ENCODE results near the gene RNASE13. TPM values are rescaled to one million over a fixed set of nuclear protein-coding genes. Genes with fewer than 3 reads are reported as not detected.
"Not testable (repeated sequence)": the region's sequence is repeated elsewhere in the genome, so short reads cannot be mapped to it uniquely, and the experiment has no call there.

Gene RNASE13
- total and polyA plus RNA-seq, 8 donors: 0.13 TPM; not detected in 7

GRCh38 chr14:20989787-20990600, 44.6 kb downstream of the RNASE13 start, which contains the start of gene METTL17:
TSS of gene METTL17 (plus strand) at chr14:20989980. CDS start at chr14:20990003, 23 bp downstream.
- peak; percentile 93 for ATAC-seq

GRCh38 chr14:20989471-20989786, 45.2 kb downstream of the RNASE13 start:
- DNase-seq (no peak), ATAC-seq (no peak)
- Histone ChIP-seq H3K27ac (peak overlapping the region; percentile 87 to 88), H3K9me3 (no peaks in the 10 kb centered on the region), H3K4me3 (peak overlapping the region; percentile 68 to 91), H3K36me3 (peaks cover 0 to 28% of the 10 kb centered on the region in 2 donors), H3K4me1 (peaks cover 13 to 54% of the 10 kb centered on the region in 2 donors), H3K27me3 (no peaks in the 10 kb centered on the region)
- no peak for TF ChIP-seq CTCF (IDR thresholded peaks at IDR 0.05)
- intact Hi-C loops (cut with DNase I): no loop called here

More at GRCh38 chr14:20989787-20990600, 44.6 kb downstream of the RNASE13 start, which contains the start of gene METTL17:
- DNase-seq: peak; percentile 91 to 97 (median 92)
- H3K4me3 ChIP-seq: peak within 1 kb of the TSS; percentile 68 to 91
- H3K4me1 ChIP-seq: peaks cover 13 to 54% of the 10 kb centered on the region in 2 donors
- peak within 1 kb of the TSS; percentile 87 to 88 for H3K27ac ChIP-seq
- no peaks in the 10 kb centered on the region for H3K9me3 ChIP-seq
- intact Hi-C loops (cut with DNase I): no loop called here
- no peak for TF ChIP-seq CTCF (IDR thresholded peaks at IDR 0.05)
- H3K36me3 ChIP-seq: peaks cover 0 to 34% of the 10 kb centered on the region in 2 donors
- H3K27me3 ChIP-seq: no peaks in the 10 kb centered on the region

- no peak for DNase-seq
- peaks cover 13 to 54% of the 10 kb centered on the region in 2 donors for H3K4me1 ChIP-seq
Observed at GRCh38 chr14:20988717-20989470, 45.7 kb downstream of the RNASE13 start.

GRCh38 chr14:20986811-20987210, 47.8 kb downstream of the RNASE13 start:
- Histone ChIP-seq H3K36me3 (peaks cover 0 to 2% of the 10 kb centered on the region in 2 donors), H3K4me3 (no peak overlapping the region), H3K9me3 (no peaks in the 10 kb centered on the region), H3K27ac (peak overlapping the region; percentile 43 to 61), H3K4me1 (peaks cover 13 to 52% of the 10 kb centered on the region in 2 donors), H3K27me3 (no peaks in the 10 kb centered on the region)
- TF ChIP-seq CTCF (IDR thresholded peaks at IDR 0.05): no peak
- ATAC-seq: peak; percentile 25
- no peak for DNase-seq
- intact Hi-C loops (cut with DNase I): no loop called here

More at GRCh38 chr14:20988717-20989470, 45.7 kb downstream of the RNASE13 start:
- no peak for ATAC-seq
- Histone ChIP-seq H3K9me3 (no peaks in the 10 kb centered on the region), H3K4me3 (peak overlapping the region; percentile 68 to 91), H3K27ac (peak overlapping the region; percentile 87 to 88), H3K27me3 (no peaks in the 10 kb centered on the region), H3K36me3 (peaks cover 0 to 23% of the 10 kb centered on the region in 2 donors)
- intact Hi-C loops (cut with DNase I): no loop called here
- no peak for TF ChIP-seq CTCF (IDR thresholded peaks at IDR 0.05)

GRCh38 chr14:20985650-20986049, 49.0 kb downstream of the RNASE13 start:
- H3K27me3 ChIP-seq; H3K4me3 ChIP-seq; intact Hi-C loops (cut with DNase I): not testable (repeated sequence)

More at GRCh38 chr14:20985650-20986049, 49.0 kb downstream of the RNASE13 start:
- peaks cover 3 to 40% of the 10 kb centered on the region in 2 donors for H3K4me1 ChIP-seq
- not testable (repeated sequence) for H3K9me3 ChIP-seq, ATAC-seq, H3K36me3 ChIP-seq, DNase-seq
- peak overlapping the region in 1 of 2 donors; percentile 61 for H3K27ac ChIP-seq

Small RNAs within 50 kb of the gene (microRNA-seq; reads per million reads assigned to microRNA genes)
- gene MIR6717: 0 reads per million in 2 donors

Other genes starting within 250 kb of the RNASE13 start
- 1,000 to 10,000 TPM in 1 of 2 donors, 100 to 1,000 TPM in 1; 518 to 1,326 TPM for gene RNASE1, start 232.0 kb downstream of the RNASE13 start, total RNA-seq
- gene RNASE1, start 232.0 kb downstream of the RNASE13 start, polyA plus RNA-seq (ENCODE audit: insufficient read length in 6 of 6): 100 to 1,000 TPM; 293 to 425 (median 369) TPM
- gene RNASE3, start 143.4 kb downstream of the RNASE13 start, total RNA-seq: 1 to 10 TPM in 1 of 2 donors, not detected in 1; 1.1 TPM
- 1 to 10 TPM in 3 of 6 donors, under 1 TPM in 3; 0.33 to 1.9 (median 0.88) TPM for gene RNASE3, start 143.4 kb downstream of the RNASE13 start, polyA plus RNA-seq (ENCODE audit: insufficient read length in 6 of 6)
- 10 to 100 TPM in 1 of 2 donors, 1 to 10 TPM in 1; 3.8 to 30.6 TPM for gene RNASE2, start 79.3 kb downstream of the RNASE13 start, total RNA-seq
- 1 to 10 TPM in 4 of 6 donors, under 1 TPM in 2; 0.78 to 3.2 (median 1.8) TPM for gene RNASE2, start 79.3 kb downstream of the RNASE13 start, polyA plus RNA-seq (ENCODE audit: insufficient read length in 6 of 6)
- 10 to 100 TPM; 38.6 to 61.3 TPM for gene METTL17, start 44.8 kb downstream of the RNASE13 start, total RNA-seq
- 100 to 1,000 TPM in 5 of 6 donors, 10 to 100 TPM in 1; 91.8 to 137 (median 120) TPM for gene METTL17, start 44.8 kb downstream of the RNASE13 start, polyA plus RNA-seq (ENCODE audit: insufficient read length in 6 of 6)
- gene SLC39A2, start 35.5 kb downstream of the RNASE13 start, total RNA-seq: under 1 TPM in 1 of 2 donors, not detected in 1; 0.35 TPM
- under 1 TPM in 5 of 6 donors, not detected in 1; 0.10 to 0.50 (median 0.21) TPM for gene SLC39A2, start 35.5 kb downstream of the RNASE13 start, polyA plus RNA-seq (ENCODE audit: insufficient read length in 6 of 6)
- 10 to 100 TPM; 25.6 to 44.2 TPM for gene NDRG2, start 9.7 kb downstream of the RNASE13 start, total RNA-seq
- 100 to 1,000 TPM; 126 to 158 (median 135) TPM for gene NDRG2, start 9.7 kb downstream of the RNASE13 start, polyA plus RNA-seq (ENCODE audit: insufficient read length in 6 of 6)
- not detected for gene TPPP2, start 4.6 kb downstream of the RNASE13 start, total RNA-seq
- under 1 TPM in 5 of 6 donors, not detected in 1; 0.20 to 0.50 (median 0.22) TPM for gene TPPP2, start 4.6 kb downstream of the RNASE13 start, polyA plus RNA-seq (ENCODE audit: insufficient read length in 6 of 6)
- not detected for gene RNASE7, start 7.6 kb upstream of the RNASE13 start, total RNA-seq
- gene RNASE7, start 7.6 kb upstream of the RNASE13 start, polyA plus RNA-seq (ENCODE audit: insufficient read length in 6 of 6): under 1 TPM in 4 of 6 donors, not detected in 2; 0.14 to 0.24 (median 0.20) TPM
- not detected for gene RNASE8, start 23.0 kb upstream of the RNASE13 start, total RNA-seq
- under 1 TPM in 2 of 6 donors, not detected in 4; 0.21 to 0.31 TPM for gene RNASE8, start 23.0 kb upstream of the RNASE13 start, polyA plus RNA-seq (ENCODE audit: insufficient read length in 6 of 6)
- 10 to 100 TPM; 34.7 to 41.5 TPM for gene ARHGEF40, start 35.5 kb upstream of the RNASE13 start, total RNA-seq
- 10 to 100 TPM; 71.9 to 97.3 (median 82.5) TPM for gene ARHGEF40, start 35.5 kb upstream of the RNASE13 start, polyA plus RNA-seq (ENCODE audit: insufficient read length in 6 of 6)
- 10 to 100 TPM; 33.7 to 40.8 TPM for gene ZNF219, start 63.8 kb upstream of the RNASE13 start, total RNA-seq
- gene ZNF219, start 63.8 kb upstream of the RNASE13 start, polyA plus RNA-seq (ENCODE audit: insufficient read length in 6 of 6): 10 to 100 TPM; 30.5 to 45.4 (median 35.7) TPM
- gene TMEM253, start 66.3 kb upstream of the RNASE13 start, total RNA-seq: under 1 TPM; 0.58 to 0.85 TPM
- 1 to 10 TPM in 2 of 6 donors, under 1 TPM in 4; 0.61 to 1.5 (median 0.86) TPM for gene TMEM253, start 66.3 kb upstream of the RNASE13 start, polyA plus RNA-seq (ENCODE audit: insufficient read length in 6 of 6)
- gene OR5AU1, start 121.3 kb upstream of the RNASE13 start, total RNA-seq: not detected
- under 1 TPM; 0.04 to 0.49 (median 0.07) TPM for gene OR5AU1, start 121.3 kb upstream of the RNASE13 start, polyA plus RNA-seq (ENCODE audit: insufficient read length in 6 of 6)
- 100 to 1,000 TPM; 377 to 427 TPM for gene HNRNPC, start 234.6 kb upstream of the RNASE13 start, total RNA-seq
- gene HNRNPC, start 234.6 kb upstream of the RNASE13 start, polyA plus RNA-seq (ENCODE audit: insufficient read length in 6 of 6): 100 to 1,000 TPM; 700 to 903 (median 829) TPM
- gene RPGRIP1, start 245.3 kb upstream of the RNASE13 start, total RNA-seq: 1 to 10 TPM in 1 of 2 donors, under 1 TPM in 1; 0.41 to 1.3 TPM
- under 1 TPM; 0.54 to 0.84 (median 0.64) TPM for gene RPGRIP1, start 245.3 kb upstream of the RNASE13 start, polyA plus RNA-seq (ENCODE audit: insufficient read length in 6 of 6)

Measured in left lung (tissue), 10 donors.